Measurements from ENCODE around the gene PITX3. TPM values are rescaled to one million over a fixed set of nuclear protein-coding genes. Genes with fewer than 3 reads are reported as not detected.

Gene PITX3
- polyA plus RNA-seq, 1 of the 3 experiments (the other 2 are of a cell fraction): not detected

DNA sequence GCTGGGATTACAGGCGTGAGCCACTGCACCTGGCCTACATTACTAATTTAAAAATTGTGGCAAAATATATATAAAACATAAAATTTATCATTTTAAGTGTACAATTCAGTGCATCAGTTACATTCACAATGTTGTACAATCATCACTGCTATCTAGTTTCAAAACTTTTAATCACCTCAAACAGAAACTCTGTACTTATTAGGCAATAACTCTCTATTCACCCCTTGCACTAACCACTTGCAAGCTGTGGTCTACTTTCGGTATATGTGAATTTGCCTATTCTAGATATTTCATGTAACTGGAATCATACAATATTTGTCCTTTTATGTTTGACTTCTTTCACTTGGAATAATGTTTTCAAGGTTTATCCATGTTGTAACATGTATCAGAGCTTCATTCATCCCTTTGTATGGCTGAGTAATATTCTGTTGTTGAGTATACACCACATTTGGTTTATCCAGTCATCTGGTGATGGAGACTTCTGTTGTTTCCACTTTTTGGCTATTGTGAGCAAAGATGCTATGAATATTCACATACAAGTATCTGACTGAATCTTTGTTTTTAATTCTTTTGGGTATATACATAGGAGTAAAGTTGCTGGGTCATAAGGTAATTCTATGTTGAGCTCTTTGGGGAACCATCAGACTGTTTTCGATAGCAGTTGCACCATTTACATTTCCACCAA lies 29.6 kb downstream of the PITX3 start (continued):
- no peak for TF ChIP-seq NRF1 (IDR thresholded peaks at IDR 0.05; ENCODE audit: low read depth, low read length)
- TF ChIP-seq YY1 (IDR thresholded peaks at IDR 0.05; ENCODE audit: low read depth): no peak
- no peak for TF ChIP-seq POLR2AphosphoS5 (IDR thresholded peaks at IDR 0.05; ENCODE audit: low read depth, low read length)
- TF ChIP-seq GABPA (IDR thresholded peaks at IDR 0.05; ENCODE audit: low read depth): no peak
- TF ChIP-seq, protein P1, sequence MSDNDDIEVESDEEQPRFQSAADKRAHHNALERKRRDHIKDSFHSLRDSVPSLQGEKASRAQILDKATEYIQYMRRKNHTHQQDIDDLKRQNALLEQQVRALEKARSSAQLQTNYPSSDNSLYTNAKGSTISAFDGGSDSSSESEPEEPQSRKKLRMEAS (IDR thresholded peaks at IDR 0.05; ENCODE audit: low read depth): no peak
- TF ChIP-seq MEF2A (IDR thresholded peaks at IDR 0.05; ENCODE audit: borderline replicate concordance, low read depth): no peak
- TF ChIP-seq FOXM1 (IDR thresholded peaks at IDR 0.05; ENCODE audit: low read depth): no peak
- TF ChIP-seq EZH2phosphoT487 (IDR thresholded peaks at IDR 0.05; ENCODE audit: borderline replicate concordance, low read depth): no peak
- no peak for TF ChIP-seq RAD21 (IDR thresholded peaks at IDR 0.05; ENCODE audit: low read length)

DNA sequence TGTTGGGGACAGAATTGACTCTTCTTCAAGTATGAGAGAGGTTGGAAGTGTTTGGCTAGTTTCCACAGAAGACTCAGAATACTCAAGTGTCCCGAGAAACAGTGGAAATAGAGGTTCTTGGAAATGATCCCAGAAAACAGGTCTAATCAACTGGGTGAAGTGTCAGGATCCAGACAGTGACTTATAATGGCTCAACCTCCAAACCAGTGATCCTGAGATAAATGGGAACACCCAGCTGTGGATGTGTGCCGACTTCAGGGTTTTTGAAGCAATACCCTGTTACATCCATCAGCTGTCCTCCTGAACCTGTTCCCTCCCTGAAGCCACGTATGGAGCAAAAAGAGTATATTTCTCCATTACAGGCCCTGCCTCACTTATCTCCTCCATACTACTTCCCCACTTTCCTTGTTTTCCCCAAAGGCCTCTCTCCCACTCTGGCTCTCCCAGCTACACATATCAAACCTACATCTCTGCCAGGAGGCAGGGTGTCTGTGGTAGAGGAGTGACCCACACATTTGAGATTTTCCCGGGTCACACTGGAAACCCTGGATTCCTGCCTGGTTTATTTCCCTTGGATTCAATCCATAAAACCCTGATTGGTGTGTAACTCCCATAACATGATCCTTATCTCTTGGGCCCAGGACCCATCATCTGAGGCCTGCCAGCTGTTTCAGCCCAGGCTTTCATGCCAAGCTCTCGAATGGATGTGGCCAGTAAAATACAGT lies 32.8 kb downstream of the PITX3 start:
- H3K9me2 ChIP-seq: no peaks in the 10 kb centered on the region
- TF ChIP-seq ELF1 (IDR thresholded peaks at IDR 0.05): no peak
- no peak for TF ChIP-seq TEAD4 (IDR thresholded peaks at IDR 0.05; ENCODE audit: borderline replicate concordance, insufficient read depth)
- TF ChIP-seq MXI1 (IDR thresholded peaks at IDR 0.05; ENCODE audit: low read depth, low read length): no peak; the same call in none of the 2 replicates
- TF ChIP-seq FOXJ3 (CRISPR knock-in tag; IDR thresholded peaks at IDR 0.05): peak; percentile 40; the same call in 1 of the 2 replicates
- peak; percentile 66 for TF ChIP-seq TCF12 (IDR thresholded peaks at IDR 0.05)
- TF ChIP-seq, protein P2, sequence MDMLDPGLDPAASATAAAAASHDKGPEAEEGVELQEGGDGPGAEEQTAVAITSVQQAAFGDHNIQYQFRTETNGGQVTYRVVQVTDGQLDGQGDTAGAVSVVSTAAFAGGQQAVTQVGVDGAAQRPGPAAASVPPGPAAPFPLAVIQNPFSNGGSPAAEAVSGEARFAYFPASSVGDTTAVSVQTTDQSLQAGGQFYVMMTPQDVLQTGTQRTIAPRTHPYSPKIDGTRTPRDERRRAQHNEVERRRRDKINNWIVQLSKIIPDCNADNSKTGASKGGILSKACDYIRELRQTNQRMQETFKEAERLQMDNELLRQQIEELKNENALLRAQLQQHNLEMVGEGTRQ (IDR thresholded peaks at IDR 0.05; ENCODE audit: borderline replicate concordance, low read depth, low read length): no peak
- peak; percentile 26 for TF ChIP-seq RAD21 (IDR thresholded peaks at IDR 0.05; ENCODE audit: low read length)
- no peak for TF ChIP-seq YY1 (IDR thresholded peaks at IDR 0.05; ENCODE audit: low read depth)
- TF ChIP-seq, protein P1 (IDR thresholded peaks at IDR 0.05; ENCODE audit: low read depth): no peak
- peak; percentile 95 for TF ChIP-seq GATA2 (CRISPR knock-in tag; IDR thresholded peaks at IDR 0.05)
- TF ChIP-seq, protein P3, sequence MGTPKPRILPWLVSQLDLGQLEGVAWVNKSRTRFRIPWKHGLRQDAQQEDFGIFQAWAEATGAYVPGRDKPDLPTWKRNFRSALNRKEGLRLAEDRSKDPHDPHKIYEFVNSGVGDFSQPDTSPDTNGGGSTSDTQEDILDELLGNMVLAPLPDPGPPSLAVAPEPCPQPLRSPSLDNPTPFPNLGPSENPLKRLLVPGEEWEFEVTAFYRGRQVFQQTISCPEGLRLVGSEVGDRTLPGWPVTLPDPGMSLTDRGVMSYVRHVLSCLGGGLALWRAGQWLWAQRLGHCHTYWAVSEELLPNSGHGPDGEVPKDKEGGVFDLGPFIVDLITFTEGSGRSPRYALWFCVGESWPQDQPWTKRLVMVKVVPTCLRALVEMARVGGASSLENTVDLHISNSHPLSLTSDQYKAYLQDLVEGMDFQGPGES (IDR thresholded peaks at IDR 0.05; ENCODE audit: low read depth, low read length): no peak
- TF ChIP-seq, protein P4, sequence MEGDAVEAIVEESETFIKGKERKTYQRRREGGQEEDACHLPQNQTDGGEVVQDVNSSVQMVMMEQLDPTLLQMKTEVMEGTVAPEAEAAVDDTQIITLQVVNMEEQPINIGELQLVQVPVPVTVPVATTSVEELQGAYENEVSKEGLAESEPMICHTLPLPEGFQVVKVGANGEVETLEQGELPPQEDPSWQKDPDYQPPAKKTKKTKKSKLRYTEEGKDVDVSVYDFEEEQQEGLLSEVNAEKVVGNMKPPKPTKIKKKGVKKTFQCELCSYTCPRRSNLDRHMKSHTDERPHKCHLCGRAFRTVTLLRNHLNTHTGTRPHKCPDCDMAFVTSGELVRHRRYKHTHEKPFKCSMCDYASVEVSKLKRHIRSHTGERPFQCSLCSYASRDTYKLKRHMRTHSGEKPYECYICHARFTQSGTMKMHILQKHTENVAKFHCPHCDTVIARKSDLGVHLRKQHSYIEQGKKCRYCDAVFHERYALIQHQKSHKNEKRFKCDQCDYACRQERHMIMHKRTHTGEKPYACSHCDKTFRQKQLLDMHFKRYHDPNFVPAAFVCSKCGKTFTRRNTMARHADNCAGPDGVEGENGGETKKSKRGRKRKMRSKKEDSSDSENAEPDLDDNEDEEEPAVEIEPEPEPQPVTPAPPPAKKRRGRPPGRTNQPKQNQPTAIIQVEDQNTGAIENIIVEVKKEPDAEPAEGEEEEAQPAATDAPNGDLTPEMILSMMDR (IDR thresholded peaks at IDR 0.05): no peak
- no peak for TF ChIP-seq FOSL2 (IDR thresholded peaks at IDR 0.05; ENCODE audit: borderline replicate concordance, low read depth)
- no peak for TF ChIP-seq NRF1 (IDR thresholded peaks at IDR 0.05; ENCODE audit: low read depth, low read length)
- TF ChIP-seq GABPA (IDR thresholded peaks at IDR 0.05; ENCODE audit: low read depth): no peak
- TF ChIP-seq EP300 (IDR thresholded peaks at IDR 0.05; ENCODE audit: borderline replicate concordance in 1 of 2, low read depth in 1 of 2, low read length in 1 of 2): peak in 1 of 2 experiments; percentile 65; a peak in 2 of 4 replicates
- peak; percentile 71 for TF ChIP-seq NFIC (IDR thresholded peaks at IDR 0.05; ENCODE audit: borderline replicate concordance)
- no peak overlapping the region for H3K9ac ChIP-seq
- H3K4me1 ChIP-seq (ENCODE audit: control insufficient read depth in 1 of 2, insufficient read depth in 2 of 2, low read depth in 1 of 2, low read length in 1 of 2): peaks cover 9 to 14% of the 10 kb centered on the region in 2 experiments; a peak in 3 of 4 replicates
- H3K4me3 ChIP-seq (ENCODE audit: low read depth in 2 of 2, low read length in 1 of 2): no peak overlapping the region
- H3K36me3 ChIP-seq (replicated peaks in 1 of 2; ENCODE audit: control insufficient read depth in 1 of 2, insufficient read depth in 2 of 2, low read length in 1 of 2): no peaks in the 10 kb centered on the region
- DNase-seq: peak; percentile 87
- no peaks in the 10 kb centered on the region for H3K27me3 ChIP-seq (ENCODE audit: insufficient read depth)
- peaks cover 11% of the 10 kb centered on the region for H3F3A ChIP-seq (replicated peaks; ENCODE audit: insufficient read depth)
- H2AFZ ChIP-seq (ENCODE audit: low read depth): peak overlapping the region; percentile 57; the same call in 1 of the 2 replicates
- peak overlapping the region; percentile 59; the same call in 1 of the 2 replicates for H3K4me2 ChIP-seq
- H3K79me2 ChIP-seq (ENCODE audit: insufficient read depth): no peaks in the 10 kb centered on the region
- peaks cover 4% of the 10 kb centered on the region; the same call in 1 of the 2 replicates for H3K9me3 ChIP-seq
- 20% methylated on average over 5 of the region's 5 CpGs for WGBS (ENCODE audit: low lambda C conversion rate)
- POLR2A ChIA-PET: interaction anchor here (1.3 kb wide), 1 partner anchor 17 kb away, joined by 6 read pairs; the partner anchor contains the start of gene ELOVL3
- peaks cover 6% of the 10 kb centered on the region; the same call in 1 of the 2 replicates for H4K20me1 ChIP-seq (ENCODE audit: insufficient read depth)
- H3K27ac ChIP-seq (ENCODE audit: low read depth in 2 of 2, low read length in 1 of 2): peak overlapping the region; percentile 44 to 79; a peak in 3 of 4 replicates
- CTCF ChIA-PET: interaction anchor here (0.8 to 5.1 kb wide), 7 partner anchors 18 to 191 kb away, joined by 3 to 28 read pairs (median 6); no protein-coding TSS in a partner anchor

Measured in SK-N-SH (cell line).